ENCODE data around the gene SPSB2.

The SPSB2 gene

DNA sequence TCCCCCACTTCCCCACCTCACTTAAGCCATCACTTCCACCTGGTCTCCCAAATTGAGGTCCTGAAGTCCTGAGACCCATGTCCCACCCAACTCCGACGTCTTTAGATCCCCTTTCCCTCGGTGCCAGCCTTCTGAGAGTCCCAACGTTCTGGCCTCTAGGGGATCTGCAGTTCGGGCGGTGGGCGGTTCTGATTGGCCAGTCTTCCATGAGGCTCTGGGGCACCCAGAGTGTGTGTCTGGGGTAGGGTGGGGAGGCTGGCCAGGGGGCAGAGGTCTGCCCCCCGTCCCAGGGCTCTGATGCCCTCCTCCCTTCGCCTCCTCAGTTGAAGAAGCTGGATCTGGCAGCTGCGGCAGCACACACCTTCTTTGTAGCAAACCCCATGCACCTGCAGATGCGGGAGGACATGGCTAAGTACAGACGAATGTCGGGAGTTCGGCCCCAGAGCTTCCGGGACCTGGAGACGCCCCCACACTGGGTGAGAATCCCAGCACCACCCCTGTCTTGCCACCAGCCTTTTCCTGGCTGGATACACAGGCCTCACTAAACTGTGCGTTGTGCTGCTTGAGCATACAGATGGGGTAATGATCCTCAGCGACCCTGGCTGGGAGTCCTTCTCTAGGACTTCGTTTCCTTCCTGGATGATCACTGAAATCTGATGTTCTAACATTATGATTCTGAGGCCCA, 43.4 kb downstream of the SPSB2 start:
- no peak for FAIRE-seq

DNA sequence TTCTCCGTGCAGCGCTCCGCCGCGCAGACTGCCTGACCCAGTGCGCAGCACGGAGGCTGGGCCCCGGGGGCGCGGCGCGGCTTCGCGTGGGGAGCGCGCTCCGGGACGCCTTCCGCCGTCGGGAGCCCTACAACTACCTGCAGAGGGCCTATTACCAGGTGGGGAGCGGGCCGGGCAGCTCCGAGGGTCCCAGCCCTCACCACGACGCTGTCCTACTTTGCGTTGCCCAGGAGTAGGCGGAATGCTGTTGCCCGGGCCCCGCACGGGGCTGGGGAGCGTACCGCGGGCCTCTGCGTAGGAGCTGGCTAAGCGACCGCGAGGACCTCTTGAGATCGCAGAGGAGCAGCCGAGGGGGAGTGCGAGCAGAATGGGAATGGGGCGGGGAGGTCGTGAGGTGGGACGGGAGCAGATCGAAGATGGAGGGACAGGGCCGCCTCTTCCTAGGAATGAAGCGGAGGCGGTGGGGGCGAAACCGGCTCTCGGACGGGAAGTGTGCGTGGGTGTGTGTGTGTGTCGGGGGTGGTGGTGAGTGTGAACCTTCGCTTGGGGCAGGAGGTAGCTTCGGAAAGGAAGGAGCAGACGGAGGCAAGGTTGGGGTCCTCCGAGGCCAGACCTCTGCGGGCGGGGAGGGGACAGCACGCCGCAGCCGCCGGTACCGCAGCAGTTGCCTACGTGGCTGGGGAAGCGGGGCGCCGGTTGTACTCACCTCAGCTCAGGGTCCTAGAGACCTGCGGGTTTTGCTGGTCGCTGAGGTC, 44.1 kb downstream of the SPSB2 start:
- no peak for FAIRE-seq

DNA sequence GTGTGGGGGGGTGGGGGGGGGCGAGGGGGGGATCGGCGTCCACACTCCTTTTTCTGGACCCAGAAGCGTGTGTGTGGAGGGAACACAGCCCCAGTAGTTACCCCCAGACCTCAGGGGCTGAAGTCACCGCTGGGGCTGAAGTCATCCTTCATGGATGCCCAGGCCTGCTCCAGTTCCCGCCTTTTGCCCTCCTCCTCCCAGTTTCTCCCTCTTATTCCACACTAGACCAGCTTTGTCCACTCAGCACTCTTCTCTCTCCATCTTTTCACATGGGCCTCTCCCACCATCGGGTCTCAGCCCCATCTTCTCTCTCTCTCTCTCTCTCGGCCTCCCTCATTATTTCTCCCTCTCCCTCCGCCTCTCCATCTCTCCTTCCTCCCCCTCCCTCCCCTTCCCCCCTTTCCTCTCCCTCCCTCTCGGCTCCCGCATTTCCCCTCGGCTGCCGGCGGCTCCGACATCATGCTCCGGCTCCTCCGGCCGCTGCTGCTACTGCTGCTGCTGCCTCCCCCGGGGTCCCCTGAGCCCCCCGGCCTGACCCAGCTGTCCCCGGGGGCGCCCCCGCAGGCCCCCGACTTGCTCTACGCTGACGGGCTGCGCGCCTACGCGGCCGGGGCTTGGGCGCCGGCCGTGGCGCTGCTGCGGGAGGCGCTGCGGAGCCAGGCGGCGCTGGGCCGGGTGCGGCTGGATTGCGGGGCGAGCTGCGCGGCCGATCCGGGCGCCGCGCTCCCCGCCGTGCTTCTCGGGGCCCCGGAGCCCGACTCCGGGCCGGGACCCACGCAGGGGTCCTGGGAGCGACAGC, 44.9 kb downstream of the SPSB2 start, which contains the start of gene P3H3:
Gene P3H3 (plus strand): TSS at position 426 of the 799 bp plus-strand sequence. CDS start 34 bp downstream, at position 460.
- no peak for FAIRE-seq

DNA sequence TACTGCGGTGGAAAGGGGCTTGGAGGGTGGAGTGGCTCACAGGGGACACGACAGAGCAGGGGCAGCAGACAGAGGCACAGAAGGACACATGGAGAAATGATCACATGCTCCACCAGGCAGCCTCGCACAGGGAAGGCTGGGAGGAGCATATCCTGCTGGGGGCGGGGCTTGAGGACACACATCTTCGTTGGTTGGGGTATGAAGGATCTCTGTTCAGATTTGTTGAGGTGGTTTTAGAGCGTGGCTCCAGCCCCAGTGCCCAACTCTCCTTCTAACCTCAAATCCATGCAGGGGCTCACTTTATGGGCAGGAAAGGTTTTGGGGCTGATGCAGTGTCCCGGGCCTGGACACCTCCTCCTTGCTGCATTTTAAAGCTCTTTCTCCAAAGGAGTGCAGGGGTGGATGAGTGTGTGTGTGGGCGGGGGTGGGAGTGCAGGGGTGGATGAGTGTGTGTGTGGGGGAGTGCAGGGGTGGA, 45.6 kb downstream of the SPSB2 start:
- FAIRE-seq = peak; percentile 97

DNA sequence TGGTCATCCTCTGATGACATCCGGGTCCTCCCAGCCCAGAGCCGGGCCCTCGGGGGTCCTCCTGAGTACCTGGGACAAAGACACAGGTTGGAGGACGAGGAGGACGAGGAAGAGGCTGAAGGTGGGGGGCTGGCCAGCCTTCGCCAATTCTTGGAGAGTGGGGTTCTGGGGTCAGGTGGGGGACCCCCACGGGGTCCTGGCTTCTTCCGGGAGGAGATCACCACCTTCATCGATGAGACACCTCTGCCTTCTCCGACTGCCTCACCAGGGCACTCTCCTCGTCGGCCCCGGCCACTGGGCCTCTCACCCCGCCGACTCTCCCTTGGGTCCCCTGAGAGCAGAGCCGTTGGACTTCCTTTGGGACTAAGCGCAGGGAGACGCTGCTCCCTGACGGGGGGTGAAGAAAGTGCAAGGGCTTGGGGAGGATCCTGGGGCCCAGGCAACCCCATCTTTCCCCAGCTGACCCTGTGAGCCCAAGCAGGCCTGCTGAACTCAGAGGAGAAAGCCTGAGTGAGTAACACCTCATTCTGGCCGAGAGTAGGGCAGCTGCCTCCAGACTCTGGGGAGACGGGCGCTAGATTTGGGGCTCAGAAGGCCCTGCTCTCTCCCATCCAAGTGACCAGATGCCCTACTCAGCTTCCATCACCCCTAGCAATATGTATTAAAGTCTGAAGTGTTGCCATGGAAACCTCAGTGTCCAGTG, 46.2 kb downstream of the SPSB2 start:
- no peak for FAIRE-seq

DNA sequence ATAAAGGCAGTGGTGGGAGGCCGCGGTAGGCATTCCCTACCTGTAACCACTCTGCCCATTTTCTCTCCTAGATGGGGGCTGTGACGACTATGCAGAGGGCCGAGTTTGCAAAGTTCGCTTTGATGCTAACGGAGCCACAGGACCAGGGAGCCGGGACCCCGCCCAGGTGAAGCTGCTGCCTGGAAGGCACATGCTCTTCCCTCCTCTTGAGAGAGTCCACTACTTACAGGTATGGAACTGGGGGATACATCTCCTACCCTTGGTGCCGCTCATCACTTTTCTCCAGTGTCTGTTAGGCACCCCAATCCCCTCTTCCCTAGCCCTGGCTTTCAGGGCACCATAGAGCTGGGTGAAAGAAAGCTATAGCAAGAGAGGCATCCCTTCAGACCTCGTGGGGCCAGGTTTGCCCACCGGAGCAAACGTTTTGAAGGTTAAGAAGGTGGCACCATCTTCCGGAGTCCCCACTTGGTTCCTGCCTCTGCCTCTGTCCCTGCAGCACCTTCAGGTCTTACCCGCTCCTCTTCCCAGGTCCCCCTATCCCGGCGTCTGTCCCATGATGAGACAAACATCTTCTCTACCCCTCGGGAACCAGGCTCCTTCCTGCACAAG, 46.9 kb downstream of the SPSB2 start:
- FAIRE-seq = no peak

DNA sequence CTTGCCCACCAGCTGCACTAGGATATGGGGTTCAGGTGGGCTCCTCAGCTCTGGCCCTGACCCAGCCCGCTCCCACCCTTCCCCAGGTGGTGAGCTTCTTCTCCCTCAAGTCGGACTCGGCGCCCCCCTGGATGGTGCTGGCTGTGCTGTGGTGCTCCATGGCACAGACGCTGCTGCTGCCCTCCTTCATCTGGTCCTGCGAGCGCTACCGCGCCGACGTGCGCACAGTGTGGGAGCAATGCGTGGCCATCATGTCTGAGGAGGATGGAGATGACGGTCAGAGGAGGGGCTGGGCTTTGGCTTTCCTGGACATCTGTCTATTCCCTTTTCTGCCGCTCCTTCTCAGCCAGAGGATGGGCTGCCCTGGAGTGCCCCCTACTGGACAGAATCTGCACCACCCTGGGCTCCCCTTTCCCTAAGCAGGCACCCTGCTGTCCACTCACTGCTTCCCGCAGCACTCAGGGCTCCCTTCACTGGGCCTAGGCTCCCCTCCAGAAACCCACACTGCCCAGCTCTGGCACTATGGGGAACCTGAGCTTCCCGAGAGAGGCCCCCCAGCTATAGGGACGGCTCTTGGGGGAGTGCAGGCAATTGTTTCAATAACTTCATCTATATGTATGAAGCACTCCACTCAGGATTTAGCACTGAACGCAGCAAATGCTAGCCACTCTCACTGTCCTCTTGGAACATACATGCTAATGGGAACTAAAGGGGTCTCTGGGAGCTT, 47.5 kb downstream of the SPSB2 start:
- peak; percentile 81 for FAIRE-seq

DNA sequence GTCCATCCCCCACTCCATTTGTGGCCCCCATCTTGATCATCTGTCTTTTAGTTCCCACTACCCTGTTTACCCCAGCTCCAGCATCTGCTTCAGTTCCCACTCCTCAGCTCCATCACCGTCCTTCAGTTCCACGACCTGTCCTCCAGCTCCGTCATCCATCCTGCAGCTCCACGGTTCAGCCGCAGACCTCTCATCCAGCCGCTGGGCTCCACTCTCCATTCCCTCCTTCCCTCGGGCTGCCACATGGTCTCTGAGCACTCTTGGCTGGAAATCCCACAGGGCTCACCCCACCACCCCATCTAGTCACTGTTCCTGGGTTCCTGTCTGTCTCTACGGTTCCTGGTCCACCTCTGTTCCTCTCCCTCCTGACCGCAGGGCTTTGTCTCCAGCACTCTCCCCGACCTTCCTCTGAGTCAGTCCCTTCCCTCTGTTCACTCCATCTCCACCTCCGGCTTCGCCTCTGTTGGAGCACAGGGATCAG, 48.2 kb downstream of the SPSB2 start:
- no peak for FAIRE-seq

DNA sequence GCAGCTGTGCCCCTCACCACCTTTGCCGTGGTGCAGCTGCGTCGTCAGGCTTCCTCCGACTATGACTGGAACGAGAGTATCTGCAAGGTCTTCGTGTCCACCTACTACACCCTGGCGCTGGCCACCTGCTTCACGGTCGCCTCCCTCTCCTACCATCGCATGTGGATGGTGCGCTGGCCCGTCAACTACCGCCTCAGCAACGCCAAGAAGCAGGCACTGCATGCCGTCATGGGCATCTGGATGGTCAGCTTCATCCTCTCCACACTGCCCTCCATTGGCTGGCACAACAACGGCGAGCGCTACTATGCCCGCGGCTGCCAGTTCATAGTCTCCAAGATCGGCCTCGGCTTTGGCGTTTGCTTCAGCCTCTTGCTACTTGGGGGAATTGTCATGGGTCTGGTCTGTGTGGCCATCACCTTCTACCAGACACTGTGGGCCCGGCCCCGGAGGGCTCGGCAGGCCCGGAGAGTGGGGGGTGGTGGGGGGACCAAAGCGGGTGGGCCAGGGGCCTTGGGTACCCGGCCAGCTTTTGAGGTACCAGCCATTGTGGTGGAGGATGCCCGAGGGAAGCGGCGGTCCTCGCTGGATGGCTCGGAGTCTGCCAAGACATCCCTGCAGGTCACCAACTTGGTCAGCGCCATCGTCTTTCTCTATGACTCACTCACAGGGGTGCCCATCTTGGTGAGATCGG, 48.9 kb downstream of the SPSB2 start:
- no peak for FAIRE-seq

DNA sequence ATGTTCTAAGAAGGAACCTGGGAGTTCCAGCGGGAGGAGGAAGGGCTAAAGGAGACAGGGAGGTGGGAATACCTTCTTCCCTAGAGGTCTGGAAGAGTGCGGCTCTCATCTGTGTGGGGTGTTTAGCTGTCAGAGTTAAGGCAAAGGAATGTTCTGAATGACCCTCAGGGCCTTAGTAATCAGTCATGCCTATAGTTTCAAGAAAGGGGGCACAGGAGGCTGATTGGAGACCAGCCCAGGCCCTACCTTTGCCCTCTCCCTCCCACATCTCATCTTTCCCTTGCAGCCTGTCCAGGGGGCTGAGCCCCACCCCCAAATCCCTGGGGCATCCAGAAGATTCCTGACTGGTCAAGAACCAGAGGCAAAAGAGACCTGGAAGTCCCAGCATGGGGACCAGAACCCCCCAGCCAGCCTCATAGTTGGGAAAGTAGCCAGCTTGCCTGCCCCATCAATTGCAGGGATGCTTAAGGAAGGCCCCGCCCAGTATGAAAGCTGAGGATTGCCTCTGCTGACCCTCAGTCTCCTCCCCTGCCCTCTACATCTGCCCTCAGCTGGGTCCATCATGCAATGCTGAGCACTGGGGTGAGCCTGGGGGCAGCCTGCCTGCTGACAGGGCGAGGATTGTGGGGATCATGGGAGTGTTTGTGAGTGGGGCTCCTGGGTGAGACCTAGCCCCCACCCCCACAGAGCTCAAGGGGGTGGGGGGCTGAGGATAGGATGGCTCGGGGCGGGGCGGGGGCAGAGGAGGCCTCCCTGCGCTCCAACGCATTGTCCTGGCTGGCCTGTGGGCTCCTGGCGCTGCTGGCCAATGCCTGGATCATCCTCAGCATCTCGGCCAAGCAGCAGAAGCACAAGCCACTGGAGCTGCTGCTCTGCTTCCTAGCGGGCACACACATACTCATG, 49.7 kb downstream of the SPSB2 start:
- FAIRE-seq = no peak

DNA sequence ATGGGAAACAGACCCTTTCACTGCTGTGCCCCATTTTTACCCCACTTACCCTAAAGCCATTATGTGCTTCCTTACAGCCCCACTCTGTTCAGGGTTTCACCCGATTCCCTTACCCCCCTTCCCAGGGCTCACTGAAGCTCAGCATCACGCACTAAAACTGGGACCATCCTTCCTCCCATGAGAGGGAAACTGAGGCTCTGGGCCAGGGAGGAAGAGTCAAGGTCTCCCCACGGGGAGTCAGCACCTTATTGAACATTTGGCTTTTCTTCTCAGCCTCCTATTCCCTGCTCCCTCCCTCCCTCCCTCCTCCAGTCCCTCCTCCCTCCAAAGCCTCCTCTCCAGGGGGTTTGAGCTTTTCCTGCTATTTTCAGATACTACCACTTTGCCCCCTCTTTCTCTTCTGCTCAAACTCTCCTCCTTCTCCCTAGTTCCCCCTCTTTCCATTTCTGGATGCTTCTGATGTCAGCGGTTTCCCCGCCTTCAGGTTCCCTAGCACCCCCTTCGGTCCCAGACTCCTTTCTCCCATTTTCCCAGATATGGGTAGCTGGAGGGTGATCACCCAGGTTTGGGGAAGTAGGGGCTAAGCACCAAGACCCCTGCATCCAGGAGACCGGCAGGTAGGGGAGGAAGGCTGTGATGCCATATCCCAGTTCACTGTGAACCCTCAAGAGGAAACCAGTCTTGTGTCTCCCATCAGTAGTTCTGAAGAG, 50.5 kb downstream of the SPSB2 start:
- no peak for FAIRE-seq

DNA sequence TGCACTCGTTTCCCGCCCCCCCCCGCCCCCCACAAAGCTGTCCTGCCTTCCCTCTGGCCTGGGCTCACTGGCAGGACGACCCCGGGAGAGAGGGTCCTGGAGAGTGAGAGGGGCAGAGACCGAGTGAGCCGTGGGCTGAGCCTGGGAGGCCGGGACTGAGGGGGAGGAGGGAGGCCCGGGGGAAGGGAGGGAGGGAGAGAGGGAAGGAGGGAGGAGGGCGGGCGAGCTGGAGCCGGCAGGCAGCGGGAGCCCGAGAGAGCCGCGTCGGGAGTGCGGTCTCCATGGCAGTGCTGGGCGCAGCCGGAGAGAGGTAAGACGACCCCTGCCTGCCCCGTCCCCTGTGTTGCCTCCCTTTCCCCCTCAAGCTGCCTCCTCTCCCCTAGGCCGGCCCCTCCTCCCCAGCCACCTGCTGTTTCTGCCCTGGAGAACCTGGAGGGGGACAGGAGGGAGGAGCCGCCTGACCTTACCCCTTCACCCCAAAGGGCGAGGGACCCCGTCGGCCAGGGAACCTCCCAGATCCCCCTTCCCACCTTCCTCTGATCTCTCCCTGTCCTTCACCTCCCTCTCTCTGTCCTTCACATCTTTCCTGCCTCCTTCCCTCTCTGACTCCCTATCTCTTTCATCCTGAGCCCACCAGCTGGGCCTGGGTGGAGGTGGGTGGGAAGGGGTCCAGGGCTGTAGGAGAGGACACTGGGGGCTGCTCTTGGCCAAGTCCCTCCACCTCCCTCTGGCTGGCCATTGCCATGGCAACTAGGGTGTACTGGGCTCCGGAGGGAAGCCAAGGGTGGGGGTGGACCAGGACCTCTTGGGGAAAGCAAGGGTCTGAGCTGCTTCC, 51.3 kb downstream of the SPSB2 start, which contains the start of gene GPR162:
Gene GPR162 (plus strand): TSS at position 231 of the 835 bp plus-strand sequence. CDS start 2,078 bp downstream, outside the sequence.
- FAIRE-seq = no peak
